IPS-18a (cell line): Measurements from ENCODE around the gene TBX20.
"Not testable (repeated sequence)": the region's sequence is repeated elsewhere in the genome, so short reads cannot be mapped to it uniquely, and the experiment has no call there.

Experiments
- H3K27ac ChIP-seq: one replicate; pipeline ENCODE4 v1.5.1; 2013; ENCODE audit warnings: low read length
- H3K27me3 ChIP-seq: one replicate; pipeline ENCODE4 v1.6.1; 2013; ENCODE audit warnings: mild to moderate bottlenecking, low read length; ENCODE audit not compliant: control insufficient read depth, insufficient read depth
- H3K36me3 ChIP-seq: one replicate; pipeline ENCODE4 v1.6.1; 2013; ENCODE audit warnings: low read depth, low read length; ENCODE audit not compliant: control insufficient read depth
- H3K4me1 ChIP-seq: one replicate; pipeline ENCODE4 v1.6.1; 2013; ENCODE audit warnings: low read depth, low read length; ENCODE audit not compliant: control insufficient read depth
- H3K4me3 ChIP-seq: one replicate; pipeline ENCODE4 v1.5.1; 2013; ENCODE audit warnings: low read length
- H3K9ac ChIP-seq: one replicate; pipeline ENCODE4 v1.6.1; 2013; ENCODE audit warnings: mild to moderate bottlenecking, low read length, moderate library complexity
- H3K9me3 ChIP-seq: one replicate; pipeline ENCODE4 v1.6.1; 2013; ENCODE audit warnings: low read depth, low read length; ENCODE audit not compliant: control insufficient read depth

The TBX20 gene

GRCh38 chr7:35241436-35241835 is 12.5 kb downstream of the TBX20 start:
- Histone ChIP-seq H3K27ac (no peak overlapping the region), H3K27me3 (peaks cover 18% of the 10 kb centered on the region), H3K4me3 (no peak overlapping the region), H3K36me3 (no peaks in the 10 kb centered on the region), H3K9me3 (no peaks in the 10 kb centered on the region), H3K4me1 (no peaks in the 10 kb centered on the region), H3K9ac (no peak overlapping the region)

GRCh38 chr7:35241008-35241407 is 12.9 kb downstream of the TBX20 start:
- H3K4me3 ChIP-seq, H3K36me3 ChIP-seq, H3K9ac ChIP-seq, H3K27ac ChIP-seq, H3K4me1 ChIP-seq, H3K9me3 ChIP-seq: not testable (repeated sequence)
- H3K27me3 ChIP-seq: peaks cover 15% of the 10 kb centered on the region

- H3K27me3 ChIP-seq, H3K9me3 ChIP-seq, H3K4me1 ChIP-seq, H3K4me3 ChIP-seq, H3K9ac ChIP-seq, H3K27ac ChIP-seq, H3K36me3 ChIP-seq: not testable (repeated sequence)
Measured at GRCh38 chr7:35238456-35238855, 15.4 kb downstream of the TBX20 start.

GRCh38 chr7:35232994-35233393 is 20.9 kb downstream of the TBX20 start:
- Histone ChIP-seq H3K4me1 (no peaks in the 10 kb centered on the region), H3K9me3 (no peaks in the 10 kb centered on the region), H3K27me3 (no peaks in the 10 kb centered on the region), H3K27ac (no peak overlapping the region), H3K36me3 (no peaks in the 10 kb centered on the region), H3K4me3 (no peak overlapping the region), H3K9ac (no peak overlapping the region)

- not testable (repeated sequence) for H3K4me1 ChIP-seq, H3K4me3 ChIP-seq, H3K27ac ChIP-seq, H3K27me3 ChIP-seq, H3K36me3 ChIP-seq, H3K9ac ChIP-seq, H3K9me3 ChIP-seq
Measured at GRCh38 chr7:35231221-35231620, 22.7 kb downstream of the TBX20 start.

GRCh38 chr7:35229116-35229780 is 24.7 kb downstream of the TBX20 start:
- H3K27ac ChIP-seq, H3K4me3 ChIP-seq, H3K36me3 ChIP-seq, H3K9me3 ChIP-seq, H3K9ac ChIP-seq, H3K4me1 ChIP-seq, H3K27me3 ChIP-seq: not testable (repeated sequence)

- not testable (repeated sequence) for H3K9me3 ChIP-seq, H3K27me3 ChIP-seq, H3K4me1 ChIP-seq, H3K27ac ChIP-seq, H3K4me3 ChIP-seq, H3K9ac ChIP-seq, H3K36me3 ChIP-seq
Measured at GRCh38 chr7:35228496-35229051, 25.3 kb downstream of the TBX20 start.

GRCh38 chr7:35227438-35227837 is 26.5 kb downstream of the TBX20 start:
- not testable (repeated sequence) for H3K36me3 ChIP-seq, H3K9me3 ChIP-seq, H3K4me1 ChIP-seq, H3K27me3 ChIP-seq, H3K27ac ChIP-seq, H3K4me3 ChIP-seq, H3K9ac ChIP-seq

- H3K9me3 ChIP-seq, H3K4me1 ChIP-seq, H3K27ac ChIP-seq, H3K27me3 ChIP-seq, H3K4me3 ChIP-seq, H3K36me3 ChIP-seq, H3K9ac ChIP-seq: not testable (repeated sequence)
Measured at GRCh38 chr7:35222445-35222844, 31.5 kb downstream of the TBX20 start.

GRCh38 chr7:35220176-35220575 is 33.7 kb downstream of the TBX20 start:
- H3K27me3 ChIP-seq, H3K4me1 ChIP-seq, H3K27ac ChIP-seq, H3K9me3 ChIP-seq, H3K4me3 ChIP-seq, H3K9ac ChIP-seq, H3K36me3 ChIP-seq: not testable (repeated sequence)

GRCh38 chr7:35216033-35216432 is 37.9 kb downstream of the TBX20 start:
- not testable (repeated sequence) for H3K27me3 ChIP-seq, H3K27ac ChIP-seq, H3K4me1 ChIP-seq, H3K9ac ChIP-seq, H3K36me3 ChIP-seq, H3K9me3 ChIP-seq, H3K4me3 ChIP-seq

- not testable (repeated sequence) for H3K9me3 ChIP-seq, H3K27ac ChIP-seq, H3K27me3 ChIP-seq, H3K9ac ChIP-seq, H3K4me1 ChIP-seq, H3K4me3 ChIP-seq, H3K36me3 ChIP-seq
Measured at GRCh38 chr7:35215063-35215462, 38.8 kb downstream of the TBX20 start.
